Smooth muscle cell (in vitro differentiated cells): ENCODE results near the gene CTAGE6. TPM values are rescaled to one million over a fixed set of nuclear protein-coding genes. Genes with fewer than 3 reads are reported as not detected.
"Not testable (repeated sequence)": the region's sequence is repeated elsewhere in the genome, so short reads cannot be mapped to it uniquely, and the experiment has no call there.

Experiments used
- DNase-seq: peaks from one replicate; lab custom pipeline; 2025; ENCODE audit not compliant: unreplicated experiment; lab: John Stamatoyannopoulos, UW
- H2AFZ ChIP-seq: fragments of 200-600 bp; sonication (generic); 2 replicates; pipeline ENCODE4 v1.6.0; 2016; ENCODE audit warnings: antibody characterized with exemption, low read depth, mild to moderate bottlenecking
- H3F3A ChIP-seq: fragments of 200-600 bp; sonication (generic); 2 replicates; pipeline ENCODE4 v1.6.0; 2017; ENCODE audit warnings: antibody characterized with exemption, low read depth
- H3K27ac ChIP-seq: fragments of 200-600 bp; sonication (generic); 2 replicates; pipeline ENCODE4 v1.5.1; 2016; ENCODE audit warnings: low read depth, mild to moderate bottlenecking
- H3K27me3 ChIP-seq: fragments of 200-600 bp; sonication (generic); 2 replicates; pipeline ENCODE4 v1.6.1; 2016; ENCODE audit warnings: low read depth, mild to moderate bottlenecking
- H3K36me3 ChIP-seq: fragments of 200-600 bp; sonication (generic); 2 replicates; pipeline ENCODE4 v1.5.1; 2016; ENCODE audit warnings: low read depth
- H3K4me1 ChIP-seq: fragments of 200-600 bp; sonication (generic); 2 replicates; pipeline ENCODE4 v1.5.1; 2016; ENCODE audit warnings: low read depth
- H3K4me2 ChIP-seq: fragments of 200-600 bp; sonication (generic); 2 replicates; pipeline ENCODE4 v1.6.0; 2016; ENCODE audit warnings: mild to moderate bottlenecking
- H3K4me3 ChIP-seq: fragments of 200-600 bp; sonication (generic); 2 replicates; pipeline ENCODE4 v1.5.1; 2016; ENCODE audit warnings: mild to moderate bottlenecking
- H3K79me2 ChIP-seq: fragments of 200-600 bp; sonication (generic); 2 replicates; pipeline ENCODE4 v1.6.0; 2016; ENCODE audit warnings: low read depth, mild to moderate bottlenecking
- H3K9ac ChIP-seq: fragments of 200-600 bp; sonication (generic); 2 replicates; pipeline ENCODE4 v1.6.0; 2016; ENCODE audit warnings: low read depth
- H3K9me3 ChIP-seq: fragments of 200-600 bp; sonication (generic); replicated peaks from 2 replicates; pipeline ENCODE4 v1.5.1; 2016; ENCODE audit warnings: low read depth
- H4K20me1 ChIP-seq: fragments of 200-600 bp; sonication (generic); 2 replicates; pipeline ENCODE4 v1.6.0; 2016; ENCODE audit warnings: low read depth
- CTCF ChIP-seq: fragments of 200-600 bp; sonication (generic); IDR thresholded peaks from 2 replicates; pipeline ENCODE4 v1.5.1; 2017; ENCODE audit warnings: borderline replicate concordance, mild to moderate bottlenecking, antibody characterized with exemption; ENCODE audit not compliant: insufficient read depth, poor library complexity, severe bottlenecking
- WGBS: methylation state at CpG from one replicate; pipeline ENCODE4 v1.1.7; 2016; ENCODE audit warnings: low lambda C conversion rate; 5-methylcytosine and 5-hydroxymethylcytosine counted together
- polyA plus RNA-seq: library from polyadenylated mRNA; unstranded; fragments of >200 nt; fragmentation: Nextera tagmentation; extraction: Ambion mirVana; gene quantifications from 2 replicates; pipeline ENCODE4 v1.2.1, GENCODE V29; 2016
- total RNA-seq: library from RNA; depleted of rRNA; stranded (reverse); fragments of >200 nt; gene quantifications from 2 replicates; pipeline ENCODE4 v1.2.3, GENCODE V29; 2014

Gene CTAGE6
- total and polyA plus RNA-seq, 2 experiments from 2014 or later: not detected

- not testable (repeated sequence) for H3K27ac ChIP-seq, H3K27me3 ChIP-seq, H3K79me2 ChIP-seq, H3K9me3 ChIP-seq, H3K9ac ChIP-seq, H3K36me3 ChIP-seq, DNase-seq, H4K20me1 ChIP-seq, H3K4me3 ChIP-seq, H3K4me1 ChIP-seq, H3F3A ChIP-seq, H2AFZ ChIP-seq
- H3K4me2 ChIP-seq: peak overlapping the region; percentile 59
- TF ChIP-seq CTCF: peak; percentile 42
- WGBS: 31% methylated on average over 5 of the region's 5 CpGs
Measured at GRCh38 chr7:143737037-143737819, 20.3 kb downstream of the CTAGE6 start.

- no peak for TF ChIP-seq CTCF
- Histone ChIP-seq H2AFZ (no peak overlapping the region), H3K36me3 (no peaks in the 10 kb centered on the region), H3K4me1 (no peaks in the 10 kb centered on the region), H3K9ac (no peak overlapping the region), H3K9me3 (no peaks in the 10 kb centered on the region), H3K79me2 (no peaks in the 10 kb centered on the region), H3K27ac (no peak overlapping the region), H3K4me3 (no peak overlapping the region), H3F3A (no peaks in the 10 kb centered on the region), H3K4me2 (no peak overlapping the region), H3K27me3 (no peaks in the 10 kb centered on the region), H4K20me1 (no peaks in the 10 kb centered on the region)
- WGBS: 92% methylated on average over 4 of the region's 4 CpGs
- DNase-seq: no peak
Measured at GRCh38 chr7:143735962-143736361, 21.5 kb downstream of the CTAGE6 start.

- Histone ChIP-seq H3K79me2 (no peaks in the 10 kb centered on the region), H3K4me3 (no peak overlapping the region), H3K9ac (no peak overlapping the region), H3K36me3 (no peaks in the 10 kb centered on the region), H4K20me1 (no peaks in the 10 kb centered on the region), H3F3A (no peaks in the 10 kb centered on the region), H3K4me1 (no peaks in the 10 kb centered on the region), H2AFZ (no peak overlapping the region), H3K27me3 (no peaks in the 10 kb centered on the region), H3K9me3 (no peaks in the 10 kb centered on the region), H3K4me2 (no peak overlapping the region), H3K27ac (no peak overlapping the region)
- WGBS: 93% methylated on average over 5 of the region's 5 CpGs
- no peak for DNase-seq
- no peak for TF ChIP-seq CTCF
Measured at GRCh38 chr7:143733876-143734275, 23.6 kb downstream of the CTAGE6 start.

GRCh38 chr7:143728333-143728862 lies 29.1 kb downstream of the CTAGE6 start:
- DNase-seq: no peak
- 95% methylated on average over 3 of the region's 3 CpGs for WGBS
- Histone ChIP-seq H3K4me2 (no peak overlapping the region), H3K36me3 (no peaks in the 10 kb centered on the region), H4K20me1 (no peaks in the 10 kb centered on the region), H3K4me3 (no peak overlapping the region), H3K4me1 (no peaks in the 10 kb centered on the region), H3F3A (no peaks in the 10 kb centered on the region), H3K79me2 (no peaks in the 10 kb centered on the region), H2AFZ (no peak overlapping the region), H3K27ac (no peak overlapping the region), H3K27me3 (no peaks in the 10 kb centered on the region), H3K9me3 (no peaks in the 10 kb centered on the region), H3K9ac (no peak overlapping the region)
- TF ChIP-seq CTCF: no peak

GRCh38 chr7:143727561-143727960 lies 29.9 kb downstream of the CTAGE6 start:
- no CpG with 5 or more reads among the region's 7 CpGs for WGBS
- H3K27ac ChIP-seq, H3K4me2 ChIP-seq, H3F3A ChIP-seq, H3K4me3 ChIP-seq, H3K27me3 ChIP-seq, H2AFZ ChIP-seq, H4K20me1 ChIP-seq, H3K36me3 ChIP-seq, H3K4me1 ChIP-seq, H3K9ac ChIP-seq, DNase-seq, H3K79me2 ChIP-seq, H3K9me3 ChIP-seq: not testable (repeated sequence)
